Measurements from ENCODE around the gene ZBTB3. TPM values are rescaled to one million over a fixed set of nuclear protein-coding genes. Genes with fewer than 3 reads are reported as not detected.

Gene ZBTB3
- total and polyA plus RNA-seq, 4 donors: 1.5 to 6.4 (median 4.2) TPM

DNA sequence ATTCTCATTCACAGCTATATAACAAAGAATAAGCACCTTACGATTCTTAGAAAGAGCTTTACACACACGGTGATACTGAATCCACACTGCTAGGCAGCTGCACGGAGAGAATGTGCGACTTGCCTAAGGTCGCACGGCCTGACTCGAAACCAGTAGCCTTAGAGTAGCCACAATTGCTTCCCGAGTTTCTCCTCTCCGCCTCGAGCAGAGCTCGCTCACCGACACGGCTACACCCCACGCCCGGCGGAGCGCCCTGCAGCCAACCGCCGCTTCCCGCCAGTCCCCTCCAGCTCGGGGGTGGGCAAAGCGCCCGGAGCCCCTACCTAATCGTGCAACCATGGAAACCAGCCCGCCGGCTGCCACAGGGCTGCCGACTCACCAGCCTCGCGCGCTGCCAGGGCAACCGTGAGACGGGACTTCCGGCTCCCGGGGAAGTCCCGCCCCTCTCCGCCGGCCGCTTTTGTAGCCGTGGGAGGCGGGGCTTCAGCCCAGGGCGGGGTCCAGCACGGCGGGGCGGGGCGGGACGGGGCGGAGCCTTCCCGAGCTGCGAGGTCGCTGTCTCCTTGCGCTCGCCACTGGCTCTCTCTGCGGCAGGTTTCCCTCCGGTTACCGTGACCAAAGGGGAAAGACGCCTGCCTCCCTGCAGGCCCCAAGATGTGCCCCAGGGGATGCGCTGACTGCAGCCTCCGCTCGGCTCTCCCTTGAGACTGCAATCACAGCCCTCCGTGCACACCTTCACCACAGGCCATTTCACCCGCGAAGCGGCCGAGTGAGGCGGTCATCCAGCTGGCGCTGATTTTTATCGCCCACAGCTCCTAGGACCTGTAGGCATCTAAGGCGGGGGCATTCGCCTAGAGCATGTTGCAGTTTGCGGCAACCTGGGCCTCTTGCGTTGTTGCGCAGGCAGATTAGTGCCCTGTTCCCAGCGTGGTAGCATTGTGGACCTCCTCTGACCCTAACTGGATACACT lies 47.8 kb downstream of the ZBTB3 start:
- TF ChIP-seq GABPA (IDR thresholded peaks at IDR 0.05 in 1 of 2, conservative IDR thresholded peaks at IDR 0.05 in 1 of 2) (peak; percentile 50 to 88), FOXA1 (IDR thresholded peaks at IDR 0.05) (no peak), RAD21 (IDR thresholded peaks at IDR 0.05) (peak in 1 of 2 donors; percentile 9), YY1 (IDR thresholded peaks at IDR 0.05) (peak; percentile 66), NR2F2 (IDR thresholded peaks at IDR 0.05) (no peak), SP1 (IDR thresholded peaks at IDR 0.05) (peak; percentile 15), FOXA2 (IDR thresholded peaks at IDR 0.05) (no peak)
- TF ChIP-seq, protein P1, sequence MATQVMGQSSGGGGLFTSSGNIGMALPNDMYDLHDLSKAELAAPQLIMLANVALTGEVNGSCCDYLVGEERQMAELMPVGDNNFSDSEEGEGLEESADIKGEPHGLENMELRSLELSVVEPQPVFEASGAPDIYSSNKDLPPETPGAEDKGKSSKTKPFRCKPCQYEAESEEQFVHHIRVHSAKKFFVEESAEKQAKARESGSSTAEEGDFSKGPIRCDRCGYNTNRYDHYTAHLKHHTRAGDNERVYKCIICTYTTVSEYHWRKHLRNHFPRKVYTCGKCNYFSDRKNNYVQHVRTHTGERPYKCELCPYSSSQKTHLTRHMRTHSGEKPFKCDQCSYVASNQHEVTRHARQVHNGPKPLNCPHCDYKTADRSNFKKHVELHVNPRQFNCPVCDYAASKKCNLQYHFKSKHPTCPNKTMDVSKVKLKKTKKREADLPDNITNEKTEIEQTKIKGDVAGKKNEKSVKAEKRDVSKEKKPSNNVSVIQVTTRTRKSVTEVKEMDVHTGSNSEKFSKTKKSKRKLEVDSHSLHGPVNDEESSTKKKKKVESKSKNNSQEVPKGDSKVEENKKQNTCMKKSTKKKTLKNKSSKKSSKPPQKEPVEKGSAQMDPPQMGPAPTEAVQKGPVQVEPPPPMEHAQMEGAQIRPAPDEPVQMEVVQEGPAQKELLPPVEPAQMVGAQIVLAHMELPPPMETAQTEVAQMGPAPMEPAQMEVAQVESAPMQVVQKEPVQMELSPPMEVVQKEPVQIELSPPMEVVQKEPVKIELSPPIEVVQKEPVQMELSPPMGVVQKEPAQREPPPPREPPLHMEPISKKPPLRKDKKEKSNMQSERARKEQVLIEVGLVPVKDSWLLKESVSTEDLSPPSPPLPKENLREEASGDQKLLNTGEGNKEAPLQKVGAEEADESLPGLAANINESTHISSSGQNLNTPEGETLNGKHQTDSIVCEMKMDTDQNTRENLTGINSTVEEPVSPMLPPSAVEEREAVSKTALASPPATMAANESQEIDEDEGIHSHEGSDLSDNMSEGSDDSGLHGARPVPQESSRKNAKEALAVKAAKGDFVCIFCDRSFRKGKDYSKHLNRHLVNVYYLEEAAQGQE (IDR thresholded peaks at IDR 0.05): peak; percentile 12
- TF ChIP-seq, protein P2, sequence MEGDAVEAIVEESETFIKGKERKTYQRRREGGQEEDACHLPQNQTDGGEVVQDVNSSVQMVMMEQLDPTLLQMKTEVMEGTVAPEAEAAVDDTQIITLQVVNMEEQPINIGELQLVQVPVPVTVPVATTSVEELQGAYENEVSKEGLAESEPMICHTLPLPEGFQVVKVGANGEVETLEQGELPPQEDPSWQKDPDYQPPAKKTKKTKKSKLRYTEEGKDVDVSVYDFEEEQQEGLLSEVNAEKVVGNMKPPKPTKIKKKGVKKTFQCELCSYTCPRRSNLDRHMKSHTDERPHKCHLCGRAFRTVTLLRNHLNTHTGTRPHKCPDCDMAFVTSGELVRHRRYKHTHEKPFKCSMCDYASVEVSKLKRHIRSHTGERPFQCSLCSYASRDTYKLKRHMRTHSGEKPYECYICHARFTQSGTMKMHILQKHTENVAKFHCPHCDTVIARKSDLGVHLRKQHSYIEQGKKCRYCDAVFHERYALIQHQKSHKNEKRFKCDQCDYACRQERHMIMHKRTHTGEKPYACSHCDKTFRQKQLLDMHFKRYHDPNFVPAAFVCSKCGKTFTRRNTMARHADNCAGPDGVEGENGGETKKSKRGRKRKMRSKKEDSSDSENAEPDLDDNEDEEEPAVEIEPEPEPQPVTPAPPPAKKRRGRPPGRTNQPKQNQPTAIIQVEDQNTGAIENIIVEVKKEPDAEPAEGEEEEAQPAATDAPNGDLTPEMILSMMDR (IDR thresholded peaks at IDR 0.05; ENCODE audit: low read depth, low read length, missing input control): no peak
- TF ChIP-seq, protein P3, sequence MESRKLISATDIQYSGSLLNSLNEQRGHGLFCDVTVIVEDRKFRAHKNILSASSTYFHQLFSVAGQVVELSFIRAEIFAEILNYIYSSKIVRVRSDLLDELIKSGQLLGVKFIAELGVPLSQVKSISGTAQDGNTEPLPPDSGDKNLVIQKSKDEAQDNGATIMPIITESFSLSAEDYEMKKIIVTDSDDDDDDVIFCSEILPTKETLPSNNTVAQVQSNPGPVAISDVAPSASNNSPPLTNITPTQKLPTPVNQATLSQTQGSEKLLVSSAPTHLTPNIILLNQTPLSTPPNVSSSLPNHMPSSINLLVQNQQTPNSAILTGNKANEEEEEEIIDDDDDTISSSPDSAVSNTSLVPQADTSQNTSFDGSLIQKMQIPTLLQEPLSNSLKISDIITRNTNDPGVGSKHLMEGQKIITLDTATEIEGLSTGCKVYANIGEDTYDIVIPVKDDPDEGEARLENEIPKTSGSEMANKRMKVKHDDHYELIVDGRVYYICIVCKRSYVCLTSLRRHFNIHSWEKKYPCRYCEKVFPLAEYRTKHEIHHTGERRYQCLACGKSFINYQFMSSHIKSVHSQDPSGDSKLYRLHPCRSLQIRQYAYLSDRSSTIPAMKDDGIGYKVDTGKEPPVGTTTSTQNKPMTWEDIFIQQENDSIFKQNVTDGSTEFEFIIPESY (IDR thresholded peaks at IDR 0.05): no peak
- DNase-seq (ENCODE audit: low spot score): peak; percentile 98
- 5% methylated on average over 73 of the region's 73 CpGs for WGBS
- Histone ChIP-seq H3K36me3 (ENCODE audit: control insufficient read depth in 4 of 4, insufficient read depth in 3 of 4, low read depth in 1 of 4, low read length in 3 of 4) (peaks cover 0 to 3% (median 1%) of the 10 kb centered on the region in 4 donors), H3K27me3 (ENCODE audit: control insufficient read depth in 4 of 4, insufficient read depth in 4 of 4, low read length in 3 of 4) (no peaks in the 10 kb centered on the region), H3K4me3 (ENCODE audit: low read depth in 1 of 3, low read length in 3 of 3) (peak overlapping the region; percentile 66 to 85 (median 83)), H3K4me1 (ENCODE audit: control insufficient read depth in 4 of 4, insufficient read depth in 4 of 4, low read length in 3 of 4) (peaks cover 12 to 41% (median 34%) of the 10 kb centered on the region in 4 donors), H3K27ac (ENCODE audit: low read depth in 1 of 2, low read length in 2 of 2) (peak overlapping the region; percentile 79 to 80), H3K9me3 (ENCODE audit: control insufficient read depth in 4 of 4, low read length in 3 of 4) (no peaks in the 10 kb centered on the region), H3K9ac (ENCODE audit: low read depth in 1 of 2, low read length in 2 of 2) (peak overlapping the region; percentile 27 to 52)

DNA sequence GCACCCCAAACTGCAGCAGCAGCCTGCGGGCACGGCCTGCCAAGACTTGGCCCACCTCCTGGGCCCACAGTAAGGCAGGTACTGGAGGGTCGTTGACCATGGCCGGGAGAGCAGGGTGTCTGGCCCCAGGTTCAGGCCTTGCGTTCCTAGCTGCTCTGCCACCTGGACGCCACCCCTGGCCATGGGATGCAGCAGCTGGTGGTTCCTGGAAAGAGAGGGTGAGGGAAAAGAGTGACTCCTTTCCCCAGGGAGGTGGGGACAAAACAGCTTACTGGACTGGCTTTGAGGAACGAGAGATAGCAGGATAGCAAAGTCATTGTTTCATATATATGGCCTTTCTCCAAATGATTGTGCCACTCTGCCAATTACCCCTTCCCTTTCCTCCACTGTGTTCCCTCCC lies 48.5 kb downstream of the ZBTB3 start:
- Histone ChIP-seq H3K4me1 (ENCODE audit: control insufficient read depth in 4 of 4, insufficient read depth in 4 of 4, low read length in 3 of 4) (peaks cover 12 to 36% (median 30%) of the 10 kb centered on the region in 4 donors), H3K27me3 (ENCODE audit: control insufficient read depth in 4 of 4, insufficient read depth in 4 of 4, low read length in 3 of 4) (no peaks in the 10 kb centered on the region), H3K36me3 (ENCODE audit: control insufficient read depth in 4 of 4, insufficient read depth in 3 of 4, low read depth in 1 of 4, low read length in 3 of 4) (peaks cover 0 to 3% (median 0%) of the 10 kb centered on the region in 4 donors), H3K9me3 (ENCODE audit: control insufficient read depth in 4 of 4, low read length in 3 of 4) (no peaks in the 10 kb centered on the region), H3K9ac (ENCODE audit: low read depth in 1 of 2, low read length in 2 of 2) (peak overlapping the region; percentile 27 to 52), H3K4me3 (ENCODE audit: low read depth in 1 of 3, low read length in 3 of 3) (peak overlapping the region in 2 of 3 donors; percentile 66 to 83), H3K27ac (ENCODE audit: low read depth in 1 of 2, low read length in 2 of 2) (peak overlapping the region; percentile 71 to 73)
- 60% methylated on average over 7 of the region's 7 CpGs for whole genome bisulfite sequencing
- no peak for DNase-seq (ENCODE audit: low spot score)
- TF ChIP-seq, protein P4, sequence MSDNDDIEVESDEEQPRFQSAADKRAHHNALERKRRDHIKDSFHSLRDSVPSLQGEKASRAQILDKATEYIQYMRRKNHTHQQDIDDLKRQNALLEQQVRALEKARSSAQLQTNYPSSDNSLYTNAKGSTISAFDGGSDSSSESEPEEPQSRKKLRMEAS (IDR thresholded peaks at IDR 0.05): no peak
- no peak for TF ChIP-seq JUND (IDR thresholded peaks at IDR 0.05)
- TF ChIP-seq HNF4A (conservative IDR thresholded peaks at IDR 0.05): no peak
- TF ChIP-seq GABPA (IDR thresholded peaks at IDR 0.05 in 1 of 2, conservative IDR thresholded peaks at IDR 0.05 in 1 of 2): no peak
- no peak for TF ChIP-seq NR2F2 (IDR thresholded peaks at IDR 0.05)
- TF ChIP-seq, protein P1 (IDR thresholded peaks at IDR 0.05): no peak
- TF ChIP-seq, protein P5, sequence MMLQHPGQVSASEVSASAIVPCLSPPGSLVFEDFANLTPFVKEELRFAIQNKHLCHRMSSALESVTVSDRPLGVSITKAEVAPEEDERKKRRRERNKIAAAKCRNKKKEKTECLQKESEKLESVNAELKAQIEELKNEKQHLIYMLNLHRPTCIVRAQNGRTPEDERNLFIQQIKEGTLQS (IDR thresholded peaks at IDR 0.05): no peak
- no peak for TF ChIP-seq TAF1 (conservative IDR thresholded peaks at IDR 0.05)
- TF ChIP-seq FOXA1 (IDR thresholded peaks at IDR 0.05): no peak
- TF ChIP-seq RAD21 (IDR thresholded peaks at IDR 0.05): no peak
- TF ChIP-seq HNF4G (IDR thresholded peaks at IDR 0.05): no peak
- TF ChIP-seq RXRA (IDR thresholded peaks at IDR 0.05): no peak
- no peak for TF ChIP-seq YY1 (IDR thresholded peaks at IDR 0.05)
- TF ChIP-seq SP1 (IDR thresholded peaks at IDR 0.05): no peak
